Activated CD8-positive, alpha-beta memory T cell treated with anti-CD3 and anti-CD28 coated beads for 36 hours (primary cell): ENCODE measurements around the gene TSHZ2. TPM values are rescaled to one million over a fixed set of nuclear protein-coding genes. Genes with fewer than 3 reads are reported as not detected.
"Not testable (repeated sequence)": the region's sequence is repeated elsewhere in the genome, so short reads cannot be mapped to it uniquely, and the experiment has no call there.

Experiments used
- CTCF ChIA-PET: fragments of 350-600 bp; sonication (Branson Sonifier 250); formaldehyde crosslinking; loops from one replicate; lab custom pipeline; 2021; ENCODE audit warnings: antibody characterized with exemption; lab: Charles Lee
- POLR2A ChIA-PET: fragments of 350-600 bp; sonication (Branson Sonifier 250); formaldehyde crosslinking; loops from one replicate; lab custom pipeline; 2021; ENCODE audit warnings: antibody characterized with exemption; lab: Charles Lee
- total RNA-seq, 2 experiments: library from RNA; stranded (reverse); gene quantifications; one replicate each; pipeline ENCODE4 v1.2.3, GENCODE V29; 2021

TSHZ2 gene
- total RNA-seq, 2 experiments from 2014 or later: 0.76 to 1.4 TPM

- CTCF ChIA-PET: no interaction called here
- POLR2A ChIA-PET: no interaction called here
Measured at GRCh38 chr20:52954849-52955248, 17.3 kb upstream of the TSHZ2 start.

- POLR2A ChIA-PET: no interaction called here
- CTCF ChIA-PET: no interaction called here
Measured at GRCh38 chr20:52958211-52958610, 13.9 kb upstream of the TSHZ2 start.

- CTCF ChIA-PET: no interaction called here
- POLR2A ChIA-PET: no interaction called here
Measured at GRCh38 chr20:52959125-52959524, 13.0 kb upstream of the TSHZ2 start.

GRCh38 chr20:52962183-52962582 is 10.0 kb upstream of the TSHZ2 start:
- ChIA-PET CTCF (no interaction called here), POLR2A (no interaction called here)

- ChIA-PET CTCF (no interaction called here), POLR2A (no interaction called here)
Measured at GRCh38 chr20:52963131-52963530, 9.0 kb upstream of the TSHZ2 start.

GRCh38 chr20:52964131-52964530 is 8.0 kb upstream of the TSHZ2 start:
- POLR2A ChIA-PET: no interaction called here

GRCh38 chr20:52965380-52965779 is 6.8 kb upstream of the TSHZ2 start:
- POLR2A ChIA-PET: no interaction called here
- CTCF ChIA-PET: no interaction called here

More at GRCh38 chr20:52964131-52964530, 8.0 kb upstream of the TSHZ2 start:
- CTCF ChIA-PET: no interaction called here

- CTCF ChIA-PET: no interaction called here
Measured at GRCh38 chr20:52965819-52966218, 6.3 kb upstream of the TSHZ2 start.

GRCh38 chr20:52966543-52966942 is 5.6 kb upstream of the TSHZ2 start:
- POLR2A ChIA-PET, CTCF ChIA-PET: not testable (repeated sequence)

More at GRCh38 chr20:52965819-52966218, 6.3 kb upstream of the TSHZ2 start:
- POLR2A ChIA-PET: no interaction called here

GRCh38 chr20:52971498-52972189 is 514 bp upstream of the TSHZ2 start:
- POLR2A ChIA-PET: no interaction called here

GRCh38 chr20:52972965-52973819 is 1.0 kb downstream of the TSHZ2 start:
- POLR2A ChIA-PET: no interaction called here
- CTCF ChIA-PET: no interaction called here

More at GRCh38 chr20:52971498-52972189, 514 bp upstream of the TSHZ2 start:
- CTCF ChIA-PET: no interaction called here

GRCh38 chr20:52974179-52974594 is 2.0 kb downstream of the TSHZ2 start:
- CTCF ChIA-PET: no interaction called here
- POLR2A ChIA-PET: no interaction called here

- CTCF ChIA-PET: interaction anchor here (0.6 kb wide), 1 partner anchor 506 kb away, joined by 3 read pairs; no protein-coding TSS in a partner anchor
- POLR2A ChIA-PET: no interaction called here
Measured at GRCh38 chr20:52975029-52975732, 3.0 kb downstream of the TSHZ2 start.

GRCh38 chr20:52975803-52976531 is 3.8 kb downstream of the TSHZ2 start:
- POLR2A ChIA-PET: no interaction called here
- CTCF ChIA-PET: no interaction called here

- POLR2A ChIA-PET: no interaction called here
- CTCF ChIA-PET: no interaction called here
Measured at GRCh38 chr20:52978851-52979250, 6.7 kb downstream of the TSHZ2 start.

GRCh38 chr20:52981051-52981450 is 8.9 kb downstream of the TSHZ2 start:
- ChIA-PET POLR2A (no interaction called here), CTCF (no interaction called here)

GRCh38 chr20:52983726-52984450 is 11.7 kb downstream of the TSHZ2 start:
- ChIA-PET CTCF (no interaction called here), POLR2A (no interaction called here)

GRCh38 chr20:52984451-52984810 is 12.3 kb downstream of the TSHZ2 start:
- ChIA-PET POLR2A (no interaction called here), CTCF (no interaction called here)

- POLR2A ChIA-PET: no interaction called here
- CTCF ChIA-PET: no interaction called here
Measured at GRCh38 chr20:52985687-52986086, 13.5 kb downstream of the TSHZ2 start.
